ES-I3 (cell line): ENCODE results near the gene WBP1.
A peak's percentile ranks its signal among the peaks of the same experiment; 100 is the strongest.
"Not testable (repeated sequence)": the region's sequence is repeated elsewhere in the genome, so short reads cannot be mapped to it uniquely, and the experiment has no call there.

Experiments
- H3K36me3 ChIP-seq: 2 replicates; pipeline ENCODE4 v1.6.1; 2013; ENCODE audit warnings: mild to moderate bottlenecking, low read length, control low read depth, moderate library complexity; ENCODE audit not compliant: insufficient read depth
- H3K4me1 ChIP-seq: 2 replicates; pipeline ENCODE4 v1.6.1; 2013; ENCODE audit warnings: mild to moderate bottlenecking, control low read depth, low read length; ENCODE audit not compliant: insufficient read depth
- H3K9ac ChIP-seq: 2 replicates; pipeline ENCODE4 v1.6.1; 2013; ENCODE audit warnings: low read depth, mild to moderate bottlenecking, low read length, moderate library complexity
- H3K9me3 ChIP-seq: 2 replicates; pipeline ENCODE4 v1.6.1; 2013; ENCODE audit warnings: mild to moderate bottlenecking, low read length, moderate library complexity; ENCODE audit not compliant: control insufficient read depth, insufficient read depth

The WBP1 gene

DNA sequence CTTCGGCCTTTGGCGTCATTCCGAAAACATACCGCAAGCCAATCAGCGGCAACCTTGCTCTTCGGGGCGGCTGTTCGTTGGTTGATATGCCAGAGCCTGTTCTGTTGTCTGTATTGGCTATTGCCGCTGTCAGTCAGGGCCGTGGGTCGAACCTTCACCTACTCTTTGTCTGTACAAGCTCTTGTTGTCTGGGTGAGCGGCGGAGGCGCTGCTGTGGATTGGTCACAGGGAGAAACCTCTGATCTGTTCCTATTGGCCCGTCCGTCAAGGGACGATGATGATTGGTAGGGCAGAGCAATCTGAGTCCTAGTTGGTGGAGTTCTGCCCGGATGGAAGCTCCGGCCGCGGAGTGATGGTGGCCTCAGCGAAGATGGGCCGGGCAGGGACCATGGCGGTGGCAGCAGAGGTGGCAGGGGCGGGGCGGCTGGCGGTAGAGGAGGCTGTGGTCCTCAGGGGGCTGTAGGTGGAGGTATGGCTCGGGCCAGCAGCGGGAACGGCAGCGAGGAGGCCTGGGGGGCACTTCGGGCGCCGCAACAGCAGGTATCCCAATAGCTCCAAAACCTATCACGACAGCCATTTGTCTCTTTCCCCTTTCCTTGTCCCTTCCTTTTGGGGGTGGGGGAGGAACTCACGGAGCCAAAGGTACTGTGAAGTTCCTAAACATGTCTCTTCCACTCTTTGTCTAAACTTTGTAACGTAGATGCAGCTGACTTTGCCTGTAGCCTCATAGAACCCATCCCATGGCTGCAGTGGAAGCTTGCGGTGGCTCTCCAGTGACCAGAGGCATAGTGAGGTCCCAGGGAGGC lies at the start of gene WBP1:
WBP1 (plus strand) TSS at position 307 of the 806 bp plus-strand sequence; CDS start at position 472, 165 bp downstream.
- H3K36me3 ChIP-seq, result no peaks in the 10 kb centered on the region
- peaks cover 11% of the 10 kb centered on the region for H3K4me1 ChIP-seq
- no peaks in the 10 kb centered on the region for H3K9me3 ChIP-seq
- H3K9ac ChIP-seq, result peak within 1 kb of the TSS; percentile 90

GRCh38 chr2:74413001-74413698 lies 45.1 kb upstream of the WBP1 start:
- Histone ChIP-seq H3K36me3 (no peaks in the 10 kb centered on the region), H3K4me1 (peaks cover 4% of the 10 kb centered on the region; the same call in 1 of the 2 replicates), H3K9me3 (no peaks in the 10 kb centered on the region), H3K9ac (no peak overlapping the region)

DNA sequence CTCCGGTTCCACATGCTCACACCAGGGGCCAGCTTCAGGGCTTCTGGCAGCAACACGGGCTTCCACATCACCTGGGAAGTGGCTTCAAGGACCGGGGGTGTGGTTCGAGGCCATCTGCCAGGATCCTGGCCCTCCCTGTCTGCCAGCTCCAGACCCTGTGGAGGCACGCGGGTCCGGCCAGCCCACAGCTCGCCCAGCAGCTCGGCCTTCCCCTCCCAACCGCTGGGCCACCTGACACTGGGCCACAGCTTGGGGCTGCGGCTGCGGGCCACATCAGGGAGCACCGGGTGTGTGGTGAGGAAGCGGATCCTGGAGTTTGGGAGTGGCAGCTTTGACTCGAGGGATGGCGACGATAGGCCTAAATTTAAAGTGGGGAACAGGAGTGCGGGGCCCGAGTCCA lies 43.8 kb upstream of the WBP1 start:
- H3K36me3 ChIP-seq, result no peaks in the 10 kb centered on the region
- H3K4me1 ChIP-seq, result peaks cover 4% of the 10 kb centered on the region; the same call in 1 of the 2 replicates
- peak overlapping the region; percentile 58; the same call in 1 of the 2 replicates for H3K9ac ChIP-seq
- no peaks in the 10 kb centered on the region for H3K9me3 ChIP-seq

- H3K36me3 ChIP-seq, result no peaks in the 10 kb centered on the region
- H3K4me1 ChIP-seq, result peaks cover 4% of the 10 kb centered on the region; the same call in 1 of the 2 replicates
- H3K9ac ChIP-seq, result peak overlapping the region; percentile 58; the same call in 1 of the 2 replicates
- H3K9me3 ChIP-seq, result no peaks in the 10 kb centered on the region
These were observed 43.1 kb upstream of the WBP1 start for GRCh38 chr2:74414881-74415761.

- Histone ChIP-seq H3K9ac (peak overlapping the region; percentile 58; the same call in 1 of the 2 replicates), H3K9me3 (no peaks in the 10 kb centered on the region), H3K4me1 (peaks cover 4% of the 10 kb centered on the region; the same call in 1 of the 2 replicates), H3K36me3 (no peaks in the 10 kb centered on the region)
These were observed 42.4 kb upstream of the WBP1 start for GRCh38 chr2:74415762-74416395.

DNA sequence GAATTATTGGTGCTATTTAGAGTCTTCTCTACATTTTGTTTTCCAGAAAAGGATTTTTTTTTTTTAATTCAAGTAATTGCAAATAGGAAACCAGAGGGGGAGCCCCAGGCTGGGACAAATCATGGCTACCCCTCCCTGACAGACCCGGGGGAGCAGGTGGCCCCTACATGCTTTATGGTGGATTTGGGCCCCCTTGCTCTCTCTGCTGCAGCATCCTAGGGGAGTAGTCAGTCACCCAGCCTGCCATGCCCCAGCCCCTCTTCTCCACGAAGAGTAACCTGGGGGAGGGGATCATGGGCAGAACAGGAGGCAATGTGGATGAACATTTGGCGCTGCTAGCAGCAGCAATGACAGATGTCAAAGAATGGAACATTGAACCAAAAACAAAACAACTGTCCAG lies 41.5 kb upstream of the WBP1 start:
- no peaks in the 10 kb centered on the region for H3K9me3 ChIP-seq
- H3K4me1 ChIP-seq, result peaks cover 4% of the 10 kb centered on the region; the same call in 1 of the 2 replicates
- H3K9ac ChIP-seq, result no peak overlapping the region
- H3K36me3 ChIP-seq, result no peaks in the 10 kb centered on the region

DNA sequence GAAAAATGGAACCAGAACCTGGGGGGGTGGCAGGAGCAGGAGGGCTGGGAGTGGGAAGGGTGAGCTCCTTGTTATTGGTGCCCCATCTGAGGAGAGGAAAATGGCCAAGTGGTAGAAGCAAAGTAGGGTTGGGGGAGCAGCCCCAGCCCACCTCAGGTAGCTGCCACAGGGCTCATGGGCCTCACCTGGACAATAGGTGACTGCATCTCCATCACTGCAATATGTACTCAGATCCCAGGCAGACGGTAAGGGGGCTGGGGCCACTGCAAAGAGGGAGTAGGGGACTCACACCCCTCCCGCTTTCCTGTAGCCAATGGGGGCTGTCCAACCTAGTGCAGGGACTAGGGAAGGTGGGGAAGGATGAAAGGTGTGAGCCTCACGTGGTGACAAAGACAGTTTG lies 41.0 kb upstream of the WBP1 start:
- H3K36me3 ChIP-seq, result no peaks in the 10 kb centered on the region

DNA sequence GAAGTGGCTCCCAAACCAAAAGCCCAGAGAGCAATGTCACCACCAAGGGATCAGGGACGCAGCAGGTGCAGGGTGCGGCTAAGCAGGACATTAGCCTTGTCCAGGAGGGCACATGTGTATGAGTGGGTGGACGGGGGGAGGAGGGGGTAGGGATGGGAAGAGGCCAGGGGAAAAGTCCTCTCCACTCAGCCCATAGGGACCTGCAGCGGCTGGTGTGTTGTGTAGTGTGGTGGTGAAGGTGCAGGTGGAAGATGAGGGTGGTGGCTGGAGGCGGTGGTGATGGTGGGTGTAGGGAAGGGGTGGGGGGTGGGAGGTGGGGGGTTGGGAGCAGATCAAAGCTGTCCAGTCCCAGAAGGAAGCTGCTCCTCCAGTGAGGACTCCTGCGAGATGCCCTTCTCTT lies 40.5 kb upstream of the WBP1 start:
- no peaks in the 10 kb centered on the region for H3K36me3 ChIP-seq
- H3K9ac ChIP-seq, result no peak overlapping the region
- no peaks in the 10 kb centered on the region for H3K9me3 ChIP-seq
- peaks cover 4% of the 10 kb centered on the region; the same call in 1 of the 2 replicates for H3K4me1 ChIP-seq

More for the DNA sequence above, 41.0 kb upstream of the WBP1 start:
- Histone ChIP-seq H3K4me1 (peaks cover 4% of the 10 kb centered on the region; the same call in 1 of the 2 replicates), H3K9ac (no peak overlapping the region), H3K9me3 (no peaks in the 10 kb centered on the region)

GRCh38 chr2:74418312-74418711 lies 39.9 kb upstream of the WBP1 start:
- Histone ChIP-seq H3K9me3 (no peaks in the 10 kb centered on the region), H3K4me1 (peaks cover 4% of the 10 kb centered on the region; the same call in 1 of the 2 replicates), H3K36me3 (no peaks in the 10 kb centered on the region), H3K9ac (no peak overlapping the region)

DNA sequence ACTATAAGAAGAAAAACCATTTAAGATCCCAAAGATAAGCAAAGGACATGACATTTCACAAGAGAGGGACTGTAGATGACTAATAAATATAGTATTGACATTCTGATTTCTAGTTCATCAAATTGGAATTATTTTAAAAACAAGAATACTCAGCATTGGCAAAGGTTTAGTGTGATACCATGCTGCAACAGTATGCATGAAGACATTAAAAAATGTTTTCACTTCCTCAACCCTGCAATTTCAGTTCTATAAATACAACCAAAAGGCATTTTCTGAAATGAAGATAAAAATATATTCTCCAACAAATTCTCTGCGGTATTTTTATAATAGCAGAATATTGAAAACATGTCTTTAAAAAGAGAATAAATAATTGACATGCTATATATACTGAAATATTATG lies 38.9 kb upstream of the WBP1 start:
- Histone ChIP-seq H3K9me3 (no peaks in the 10 kb centered on the region), H3K36me3 (no peaks in the 10 kb centered on the region), H3K9ac (no peak overlapping the region), H3K4me1 (no peaks in the 10 kb centered on the region; the same call in 1 of the 2 replicates)

GRCh38 chr2:74420006-74420405 lies 38.2 kb upstream of the WBP1 start:
- H3K9ac ChIP-seq, result no peak overlapping the region
- no peaks in the 10 kb centered on the region for H3K9me3 ChIP-seq
- no peaks in the 10 kb centered on the region for H3K36me3 ChIP-seq
- no peaks in the 10 kb centered on the region; the same call in 1 of the 2 replicates for H3K4me1 ChIP-seq

GRCh38 chr2:74420443-74421103 lies 37.7 kb upstream of the WBP1 start:
- H3K4me1 ChIP-seq, H3K36me3 ChIP-seq: not testable (repeated sequence)
- H3K9ac ChIP-seq, result peak overlapping the region; percentile 86; the same call in 1 of the 2 replicates

DNA sequence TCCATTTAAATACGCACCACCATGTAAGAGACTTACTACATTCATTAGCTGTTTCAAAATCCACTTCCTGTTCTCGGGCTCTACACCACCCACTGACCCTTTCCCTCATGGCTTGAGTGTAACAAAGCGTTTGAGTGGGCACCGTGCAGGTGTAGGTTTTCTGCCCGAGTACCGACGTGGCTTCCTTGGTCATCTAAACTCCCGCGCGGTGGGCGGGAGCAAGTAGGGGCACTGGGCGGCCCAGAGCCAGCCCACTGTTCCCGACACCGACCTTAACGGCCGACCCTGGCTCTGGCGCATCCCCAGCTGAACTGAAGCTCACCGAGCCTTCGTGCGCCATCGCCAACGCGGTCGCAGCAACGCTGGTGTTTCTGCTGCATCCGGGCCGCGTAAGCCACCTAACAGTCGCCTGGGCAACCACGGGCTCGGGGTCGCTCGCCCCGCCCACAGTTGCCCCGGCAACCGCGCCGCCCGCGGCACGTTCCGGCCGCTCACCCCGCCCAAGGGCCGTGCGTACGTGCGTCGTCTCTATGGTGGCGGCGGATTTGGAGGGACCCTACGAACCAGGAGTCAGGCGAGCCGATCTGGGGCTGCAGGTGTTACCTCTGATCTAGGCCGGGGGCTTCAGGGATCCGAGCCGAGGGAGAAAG lies 36.9 kb upstream of the WBP1 start, which contains the start of the genes C2orf81 and WDR54:
C2orf81 (minus strand) TSS at position 399 of the 650 bp plus-strand sequence; CDS start at position 340, 59 bp downstream.
WDR54 (plus strand) TSS at position 510 of the 650 bp plus-strand sequence. CDS start 424 bp downstream, outside the sequence.
- Histone ChIP-seq H3K36me3 (no peaks in the 10 kb centered on the region), H3K9me3 (no peaks in the 10 kb centered on the region), H3K9ac (peak within 1 kb of the TSS; percentile 86), H3K4me1 (no peaks in the 10 kb centered on the region)

More at GRCh38 chr2:74420443-74421103, 37.7 kb upstream of the WBP1 start:
- H3K9me3 ChIP-seq, result not testable (repeated sequence)
